Stimulated activated CD4-positive, alpha-beta T cell treated with anti-CD3 and anti-CD28 coated beads, Interleukin-15, amount 100 ng/mL, for 48 hours (primary cell): ENCODE data around the gene RNF144A.

ENCODE experiments used
- DNase-seq, 2 donors: peaks; one replicate each; pipeline ENCODE4 v3.0.0-alpha.2; 2020; ENCODE audit warnings: low read depth in 2 of 2

Gene RNF144A

DNA sequence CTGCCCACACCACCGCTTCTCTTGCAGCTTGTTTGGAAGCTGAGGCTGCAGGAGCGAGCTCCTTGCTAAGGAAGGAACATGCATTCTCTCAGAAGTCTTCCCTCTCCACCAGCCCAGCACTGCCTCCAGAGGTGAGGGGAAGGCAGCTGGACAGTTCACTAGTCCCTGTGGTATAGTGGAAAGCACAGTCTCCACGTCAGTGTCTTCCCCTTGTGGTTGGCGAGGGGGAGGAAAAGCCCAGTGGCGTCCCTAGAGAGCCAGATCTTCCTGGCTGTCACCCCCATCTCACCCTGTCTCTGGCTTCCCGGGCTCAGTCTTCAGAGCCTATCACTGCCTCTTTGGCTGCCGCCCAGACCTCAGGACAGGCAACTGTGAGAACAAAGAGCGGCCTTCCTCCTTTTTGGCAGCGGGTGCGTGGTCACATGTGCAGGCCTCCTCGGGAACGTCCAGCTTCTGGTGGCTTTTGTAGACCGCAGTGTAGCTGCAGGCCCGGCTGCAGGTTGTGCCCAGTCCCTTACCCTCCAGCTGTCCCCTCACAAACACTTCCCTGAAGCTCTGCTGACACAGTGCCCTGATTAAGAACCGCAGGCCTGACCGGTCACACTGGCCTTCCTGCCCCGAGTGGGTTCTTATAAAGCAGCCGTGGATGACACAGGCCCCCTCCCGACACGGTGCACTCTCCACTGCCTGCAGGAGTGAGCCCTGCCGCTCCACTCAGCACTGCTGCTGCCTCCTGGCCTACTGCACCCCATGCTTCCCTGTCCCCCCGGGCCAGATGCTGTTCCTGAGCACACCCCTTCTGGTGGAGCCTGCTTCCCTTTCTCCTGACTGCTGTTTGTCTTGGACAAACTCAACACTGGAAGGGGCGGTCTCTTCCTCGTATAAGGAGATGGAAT lies 90.9 kb downstream of the RNF144A start:
- no peak for DNase-seq

GRCh38 chr2:7009207-7009911 lies 92.1 kb downstream of the RNF144A start:
- no peak for DNase-seq

- DNase-seq: no peak
Measured at GRCh38 chr2:7010391-7011054, 93.3 kb downstream of the RNF144A start.

DNA sequence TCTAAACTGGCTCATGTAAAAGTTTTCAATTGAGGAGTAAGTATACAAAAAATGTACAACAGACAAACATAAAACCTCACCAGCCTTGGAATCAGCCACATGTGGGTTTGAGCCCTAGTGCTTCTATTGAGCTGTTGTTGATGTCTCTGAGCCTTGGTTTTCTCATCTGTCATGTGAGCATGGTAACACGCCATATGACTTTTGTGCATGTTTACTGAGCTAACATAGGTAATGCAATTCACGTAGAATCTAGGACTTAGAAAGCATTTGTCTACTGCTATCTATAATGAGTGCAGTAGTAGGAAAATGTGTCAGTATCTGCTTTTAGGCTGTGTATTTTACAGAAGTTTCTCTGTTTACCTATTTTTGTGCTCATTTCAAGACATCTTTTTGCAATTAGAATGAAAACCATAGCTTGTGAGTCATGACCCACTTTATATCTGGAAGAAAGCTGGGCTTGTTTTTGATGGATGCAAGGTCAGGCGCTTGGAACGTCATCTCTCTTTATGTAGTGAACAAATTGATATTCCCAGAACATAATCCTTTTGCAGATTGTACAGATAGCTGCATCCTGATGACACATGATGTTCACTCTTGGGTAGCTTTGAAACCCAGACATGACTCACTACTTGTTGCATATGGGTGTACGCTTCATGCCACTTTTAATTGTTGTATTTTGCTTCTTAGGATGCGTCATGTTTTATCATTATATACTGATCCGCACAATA lies 94.3 kb downstream of the RNF144A start:
- no peak for DNase-seq

DNA sequence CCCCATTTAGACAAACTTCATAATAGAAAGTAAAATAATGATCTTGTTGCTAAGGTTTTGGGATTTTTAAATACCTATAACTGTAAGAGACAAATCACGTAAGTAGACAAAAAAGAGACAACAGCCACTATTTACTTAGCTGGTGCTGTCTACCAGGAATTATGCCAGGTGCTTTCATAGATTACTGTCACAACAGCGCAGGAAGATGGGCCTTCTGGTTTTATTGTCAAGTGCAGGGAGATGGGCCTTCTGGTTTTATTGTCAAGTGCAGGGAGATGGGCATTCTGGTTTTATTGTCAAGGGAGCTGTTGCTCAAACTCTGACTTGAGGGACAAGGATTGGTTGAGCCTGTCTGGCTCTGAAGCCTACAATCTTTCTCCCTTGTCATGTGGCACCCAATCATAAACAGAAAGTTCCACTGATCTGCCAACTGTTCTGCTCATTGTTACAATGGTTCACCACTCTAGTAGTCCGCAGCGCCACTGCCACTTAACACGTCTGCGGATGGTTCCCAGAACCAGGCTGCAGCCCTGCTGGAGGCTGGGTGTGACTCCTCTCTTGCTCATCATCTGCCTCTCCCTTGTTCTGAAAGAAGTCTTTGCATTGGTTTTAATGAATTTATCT lies 95.0 kb downstream of the RNF144A start:
- DNase-seq: no peak

DNA sequence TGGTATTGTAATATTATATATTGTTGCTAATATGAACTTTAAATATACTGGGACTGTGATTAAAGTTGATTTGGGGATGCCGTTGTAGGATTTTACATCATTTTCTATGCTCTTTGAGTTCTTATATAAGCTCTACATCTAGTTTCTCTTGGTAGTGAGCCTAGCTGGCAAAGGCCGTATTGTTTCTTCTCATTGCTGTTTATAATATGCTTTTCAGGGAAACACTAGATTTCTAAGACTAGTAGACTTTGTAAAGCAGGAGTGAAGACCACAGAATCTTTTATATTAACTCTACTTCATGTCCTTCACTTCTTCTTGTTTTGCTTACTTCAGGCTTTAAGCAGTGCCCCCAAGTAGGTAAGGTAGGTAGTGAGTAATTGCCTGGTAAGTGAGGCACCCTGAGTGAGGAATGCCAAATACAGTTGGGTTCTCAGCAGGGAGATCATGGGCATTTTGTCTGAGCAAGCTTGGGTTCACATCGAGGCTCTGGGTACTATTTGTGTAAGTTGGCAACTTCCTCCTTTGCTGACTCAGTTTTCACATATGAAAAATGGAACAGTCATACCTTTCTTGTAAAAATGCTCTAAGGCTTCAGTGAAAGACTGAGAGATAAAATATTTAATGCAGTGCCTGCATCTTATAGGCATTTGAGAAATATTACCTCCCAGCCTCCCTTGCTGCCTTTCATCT lies 96.4 kb downstream of the RNF144A start:
- no peak for DNase-seq

- DNase-seq: no peak
Measured at GRCh38 chr2:7014174-7014640, 97.0 kb downstream of the RNF144A start.

- no peak for DNase-seq
Measured at GRCh38 chr2:7015007-7015950, 98.1 kb downstream of the RNF144A start.

DNA sequence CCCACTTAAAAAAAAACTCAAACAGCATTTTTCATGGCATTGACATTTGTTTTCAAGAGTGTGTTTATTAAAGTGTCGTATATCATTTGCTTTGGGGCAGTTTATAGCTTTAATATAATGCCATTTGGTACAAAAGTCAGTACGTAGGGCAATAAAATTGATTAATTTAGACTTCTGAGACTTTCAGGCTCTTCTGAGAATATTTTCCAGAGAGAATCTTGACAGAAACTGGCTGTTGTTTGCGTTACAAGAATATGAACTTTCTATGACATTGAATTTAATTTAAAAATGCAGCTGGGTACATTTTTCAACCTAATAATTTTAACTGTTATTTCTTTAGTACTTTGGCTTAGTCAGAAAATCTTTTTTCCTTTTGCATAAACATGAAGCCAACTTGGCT lies 98.9 kb downstream of the RNF144A start:
- no peak for DNase-seq

DNA sequence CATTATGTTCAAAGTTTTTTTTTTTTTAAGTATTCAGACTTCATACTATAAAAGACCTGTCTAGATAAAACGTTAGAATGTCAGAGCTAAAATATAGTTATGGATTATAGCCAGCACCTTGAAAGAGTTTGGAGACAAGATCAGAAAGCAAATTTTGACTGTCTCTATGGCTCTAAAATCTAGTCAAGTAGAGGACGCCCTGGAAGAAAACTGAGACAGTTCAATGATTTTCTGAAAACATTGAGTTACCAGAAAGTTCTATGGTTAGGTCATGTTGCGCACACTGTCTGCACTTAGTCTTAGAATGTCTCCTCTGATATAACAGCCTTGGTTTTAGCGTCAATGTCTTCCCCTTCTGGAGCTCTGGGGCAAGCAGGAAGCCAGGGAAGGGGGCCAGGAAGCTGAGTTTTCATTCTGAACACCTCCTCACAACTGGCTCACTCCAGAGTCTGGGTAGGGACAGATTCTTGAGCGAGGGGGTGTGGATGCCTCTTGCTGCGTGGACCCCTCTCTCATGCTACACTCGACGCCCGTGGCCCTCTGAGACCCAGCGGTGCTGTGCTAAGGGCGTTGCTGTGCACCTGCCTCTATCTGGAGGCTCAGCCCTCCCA lies 99.5 kb downstream of the RNF144A start:
- no peak for DNase-seq

DNA sequence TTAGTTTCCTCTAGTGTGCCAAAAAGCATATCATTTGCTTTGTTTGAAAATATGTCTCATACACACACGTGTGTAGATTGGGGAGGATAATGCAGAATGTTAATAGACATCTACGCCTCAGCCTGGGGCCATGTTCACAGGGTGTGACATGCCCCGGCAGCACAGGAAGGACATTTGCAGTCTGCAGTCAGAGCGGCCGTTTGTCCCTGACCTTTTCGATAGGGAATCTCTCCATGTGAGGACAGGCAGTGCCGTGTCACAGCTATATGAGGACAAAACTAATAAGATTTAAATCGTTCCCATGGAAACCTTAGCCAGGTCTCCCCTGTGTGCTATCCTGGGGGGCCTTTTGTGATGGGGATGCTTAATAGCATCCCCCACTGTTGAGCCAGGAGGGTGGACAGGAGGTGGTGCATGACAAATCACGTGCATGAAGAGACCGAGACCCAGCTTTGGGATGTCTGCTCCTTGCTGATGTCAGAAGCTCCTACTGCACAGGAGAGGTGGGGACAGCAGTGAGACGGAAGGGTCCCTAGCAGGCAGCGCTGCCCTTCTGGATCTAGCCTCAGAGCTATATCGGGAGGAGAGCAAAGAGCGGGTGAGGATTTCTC lies 100.6 kb downstream of the RNF144A start:
- DNase-seq: no peak

GRCh38 chr2:7018282-7018701 lies 101.1 kb downstream of the RNF144A start:
- DNase-seq: no peak

DNA sequence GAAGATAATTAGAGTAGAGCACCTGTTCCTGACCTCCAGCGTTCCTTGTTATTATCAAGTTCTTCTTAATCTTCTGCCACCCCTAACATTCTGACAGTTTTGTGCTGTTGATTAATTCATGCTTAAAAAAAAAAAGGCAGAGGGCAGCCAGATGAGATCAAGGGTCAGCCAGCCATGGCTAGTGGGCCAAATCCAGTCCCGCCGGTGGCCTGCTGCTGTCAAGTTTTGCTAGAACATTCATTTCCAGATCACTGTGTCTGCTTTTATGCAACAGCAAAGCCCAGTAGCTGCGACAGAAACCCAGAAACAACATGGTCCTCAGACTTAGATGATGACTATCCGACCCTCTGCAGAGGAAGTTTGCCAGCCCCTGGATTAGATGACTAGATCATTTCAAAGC lies 101.6 kb downstream of the RNF144A start:
- DNase-seq: no peak

DNA sequence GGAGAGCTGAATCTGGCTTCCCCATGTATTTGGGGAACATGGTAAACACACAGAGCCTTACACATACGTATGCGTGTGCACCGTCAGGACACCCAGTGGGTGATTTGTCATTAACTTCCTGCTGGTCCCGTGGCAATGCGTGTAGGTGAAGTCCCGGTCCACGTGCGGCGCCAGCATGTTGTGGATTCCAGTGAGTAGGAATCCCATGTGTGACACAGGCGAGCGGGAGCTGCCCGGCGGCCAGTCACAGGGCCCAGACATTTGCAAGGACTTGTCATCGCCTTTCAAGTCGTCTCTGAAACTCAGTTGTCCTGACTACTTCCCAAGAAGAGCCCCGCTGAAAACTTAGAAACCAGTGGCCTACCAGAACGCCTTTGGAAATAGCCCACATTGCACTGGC lies 102.0 kb downstream of the RNF144A start:
- no peak for DNase-seq

DNA sequence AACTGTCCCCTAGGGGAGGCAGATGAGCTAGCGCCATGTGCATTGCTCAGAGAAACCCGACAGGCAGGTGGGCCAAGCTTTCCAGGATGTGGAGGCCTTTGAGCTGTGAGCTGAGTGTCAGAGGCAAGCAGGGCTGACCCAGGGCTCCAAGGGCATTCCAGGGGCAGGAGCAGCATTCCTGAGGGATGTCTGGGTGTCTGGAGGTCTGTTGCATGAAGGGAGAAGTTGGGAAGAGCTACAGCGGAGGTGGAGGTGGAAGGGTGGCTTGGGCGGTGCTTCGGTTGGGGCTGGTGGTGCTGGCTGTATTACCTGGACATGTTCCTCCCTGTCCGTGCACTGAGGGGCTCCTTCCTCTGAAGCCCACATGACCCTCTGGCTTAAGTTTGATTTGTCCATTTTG lies 102.8 kb downstream of the RNF144A start:
- no peak for DNase-seq

- no peak for DNase-seq
Measured at GRCh38 chr2:7020468-7020867, 103.3 kb downstream of the RNF144A start.

GRCh38 chr2:7020939-7021470 lies 103.8 kb downstream of the RNF144A start:
- DNase-seq: no peak
